ENCODE results near the gene LRCOL1. TPM values are rescaled to one million over a fixed set of nuclear protein-coding genes. Genes with fewer than 3 reads are reported as not detected.

LRCOL1 gene
- total RNA-seq, 1 experiment from 2014 or later, result 0.24 TPM

- DNase-seq (ENCODE audit: low spot score), result no peak
- ChIA-PET POLR2A (no interaction called here), CTCF (interaction anchor here (1.4 kb wide), 1 partner anchor 157 kb away, joined by 3 read pairs; no protein-coding TSS in a partner anchor)
- no peaks in the 10 kb centered on the region for H3K27me3 Mint-ChIP-seq (ENCODE audit: low read depth)
- H3K9me3 Mint-ChIP-seq, result no peaks in the 10 kb centered on the region
- TF ChIP-seq, protein P1, sequence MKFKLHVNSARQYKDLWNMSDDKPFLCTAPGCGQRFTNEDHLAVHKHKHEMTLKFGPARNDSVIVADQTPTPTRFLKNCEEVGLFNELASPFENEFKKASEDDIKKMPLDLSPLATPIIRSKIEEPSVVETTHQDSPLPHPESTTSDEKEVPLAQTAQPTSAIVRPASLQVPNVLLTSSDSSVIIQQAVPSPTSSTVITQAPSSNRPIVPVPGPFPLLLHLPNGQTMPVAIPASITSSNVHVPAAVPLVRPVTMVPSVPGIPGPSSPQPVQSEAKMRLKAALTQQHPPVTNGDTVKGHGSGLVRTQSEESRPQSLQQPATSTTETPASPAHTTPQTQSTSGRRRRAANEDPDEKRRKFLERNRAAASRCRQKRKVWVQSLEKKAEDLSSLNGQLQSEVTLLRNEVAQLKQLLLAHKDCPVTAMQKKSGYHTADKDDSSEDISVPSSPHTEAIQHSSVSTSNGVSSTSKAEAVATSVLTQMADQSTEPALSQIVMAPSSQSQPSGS (CRISPR knock-in tag; IDR thresholded peaks at IDR 0.05; ENCODE audit: borderline replicate concordance, low read depth), result no peak
- TF ChIP-seq NFATC4 (CRISPR knock-in tag; IDR thresholded peaks at IDR 0.05), result no peak
- no peak for TF ChIP-seq ZNF423 (CRISPR knock-in tag; IDR thresholded peaks at IDR 0.05)
- TF ChIP-seq AR (CRISPR knock-in tag; IDR thresholded peaks at IDR 0.05), result no peak
- TF ChIP-seq PREB (CRISPR knock-in tag; IDR thresholded peaks at IDR 0.05; ENCODE audit: borderline replicate concordance), result no peak
- TF ChIP-seq OVOL2 (CRISPR knock-in tag; IDR thresholded peaks at IDR 0.05; ENCODE audit: borderline replicate concordance), result no peak
- no peak for TF ChIP-seq ZNF416 (CRISPR knock-in tag; IDR thresholded peaks at IDR 0.05)
- TF ChIP-seq FOXJ3 (CRISPR knock-in tag; IDR thresholded peaks at IDR 0.05; ENCODE audit: borderline replicate concordance), result no peak
- TF ChIP-seq CREM (CRISPR knock-in tag; IDR thresholded peaks at IDR 0.05), result no peak
- TF ChIP-seq ZNF138 (CRISPR knock-in tag; conservative IDR thresholded peaks at IDR 0.05), result no peak
- TF ChIP-seq, protein P2, sequence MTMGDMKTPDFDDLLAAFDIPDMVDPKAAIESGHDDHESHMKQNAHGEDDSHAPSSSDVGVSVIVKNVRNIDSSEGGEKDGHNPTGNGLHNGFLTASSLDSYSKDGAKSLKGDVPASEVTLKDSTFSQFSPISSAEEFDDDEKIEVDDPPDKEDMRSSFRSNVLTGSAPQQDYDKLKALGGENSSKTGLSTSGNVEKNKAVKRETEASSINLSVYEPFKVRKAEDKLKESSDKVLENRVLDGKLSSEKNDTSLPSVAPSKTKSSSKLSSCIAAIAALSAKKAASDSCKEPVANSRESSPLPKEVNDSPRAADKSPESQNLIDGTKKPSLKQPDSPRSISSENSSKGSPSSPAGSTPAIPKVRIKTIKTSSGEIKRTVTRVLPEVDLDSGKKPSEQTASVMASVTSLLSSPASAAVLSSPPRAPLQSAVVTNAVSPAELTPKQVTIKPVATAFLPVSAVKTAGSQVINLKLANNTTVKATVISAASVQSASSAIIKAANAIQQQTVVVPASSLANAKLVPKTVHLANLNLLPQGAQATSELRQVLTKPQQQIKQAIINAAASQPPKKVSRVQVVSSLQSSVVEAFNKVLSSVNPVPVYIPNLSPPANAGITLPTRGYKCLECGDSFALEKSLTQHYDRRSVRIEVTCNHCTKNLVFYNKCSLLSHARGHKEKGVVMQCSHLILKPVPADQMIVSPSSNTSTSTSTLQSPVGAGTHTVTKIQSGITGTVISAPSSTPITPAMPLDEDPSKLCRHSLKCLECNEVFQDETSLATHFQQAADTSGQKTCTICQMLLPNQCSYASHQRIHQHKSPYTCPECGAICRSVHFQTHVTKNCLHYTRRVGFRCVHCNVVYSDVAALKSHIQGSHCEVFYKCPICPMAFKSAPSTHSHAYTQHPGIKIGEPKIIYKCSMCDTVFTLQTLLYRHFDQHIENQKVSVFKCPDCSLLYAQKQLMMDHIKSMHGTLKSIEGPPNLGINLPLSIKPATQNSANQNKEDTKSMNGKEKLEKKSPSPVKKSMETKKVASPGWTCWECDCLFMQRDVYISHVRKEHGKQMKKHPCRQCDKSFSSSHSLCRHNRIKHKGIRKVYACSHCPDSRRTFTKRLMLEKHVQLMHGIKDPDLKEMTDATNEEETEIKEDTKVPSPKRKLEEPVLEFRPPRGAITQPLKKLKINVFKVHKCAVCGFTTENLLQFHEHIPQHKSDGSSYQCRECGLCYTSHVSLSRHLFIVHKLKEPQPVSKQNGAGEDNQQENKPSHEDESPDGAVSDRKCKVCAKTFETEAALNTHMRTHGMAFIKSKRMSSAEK (CRISPR knock-in tag; IDR thresholded peaks at IDR 0.05; ENCODE audit: borderline replicate concordance), result no peak
- no peak for TF ChIP-seq E2F5 (CRISPR knock-in tag; IDR thresholded peaks at IDR 0.05)
- no peak for TF ChIP-seq CTCF (IDR thresholded peaks at IDR 0.05)
- no peak for TF ChIP-seq ZNF121 (CRISPR knock-in tag; IDR thresholded peaks at IDR 0.05)
- TF ChIP-seq SOX15 (CRISPR knock-in tag; IDR thresholded peaks at IDR 0.05), result no peak
- no peak for TF ChIP-seq ETV6 (CRISPR knock-in tag; IDR thresholded peaks at IDR 0.05)
- TF ChIP-seq NFYB (CRISPR knock-in tag; conservative IDR thresholded peaks at IDR 0.05; ENCODE audit: low read depth), result no peak
- TF ChIP-seq TCF7 (CRISPR knock-in tag; IDR thresholded peaks at IDR 0.05; ENCODE audit: low read depth), result no peak
- TF ChIP-seq, protein P3, sequence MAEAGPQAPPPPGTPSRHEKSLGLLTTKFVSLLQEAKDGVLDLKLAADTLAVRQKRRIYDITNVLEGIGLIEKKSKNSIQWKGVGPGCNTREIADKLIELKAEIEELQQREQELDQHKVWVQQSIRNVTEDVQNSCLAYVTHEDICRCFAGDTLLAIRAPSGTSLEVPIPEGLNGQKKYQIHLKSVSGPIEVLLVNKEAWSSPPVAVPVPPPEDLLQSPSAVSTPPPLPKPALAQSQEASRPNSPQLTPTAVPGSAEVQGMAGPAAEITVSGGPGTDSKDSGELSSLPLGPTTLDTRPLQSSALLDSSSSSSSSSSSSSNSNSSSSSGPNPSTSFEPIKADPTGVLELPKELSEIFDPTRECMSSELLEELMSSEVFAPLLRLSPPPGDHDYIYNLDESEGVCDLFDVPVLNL (CRISPR knock-in tag; IDR thresholded peaks at IDR 0.05; ENCODE audit: borderline replicate concordance, low read depth), result no peak
- no peak for TF ChIP-seq NR2C2 (CRISPR knock-in tag; IDR thresholded peaks at IDR 0.05)
- H3K4me3 Mint-ChIP-seq, result no peak overlapping the region
- H3K27ac Mint-ChIP-seq, result no peak overlapping the region
- no peaks in the 10 kb centered on the region for H3K4me1 Mint-ChIP-seq
- no peak for ATAC-seq
- H3K36me3 Mint-ChIP-seq, result peaks cover 9% of the 10 kb centered on the region
Observed at GRCh38 chr12:132571051-132571450, 39.3 kb downstream of the LRCOL1 start.
